ENCODE data around the gene RABEPK.

- TF ChIP-seq CTCF (optimal IDR thresholded peaks at IDR 0.05 in 1 of 3, IDR thresholded peaks at IDR 0.05 in 1 of 3, conservative IDR thresholded peaks at IDR 0.05 in 1 of 3; ENCODE audit: extremely low read depth in 1 of 3, insufficient read depth in 2 of 3, low read length in 3 of 3) = no peak
- no peak for TF ChIP-seq EZH2 (IDR thresholded peaks at IDR 0.05; ENCODE audit: low read length)
These were observed 48.6 kb upstream of the RABEPK start for GRCh38 chr9:125151730-125152129.
